ENCODE measurements around the gene LTBP2.

DNA sequence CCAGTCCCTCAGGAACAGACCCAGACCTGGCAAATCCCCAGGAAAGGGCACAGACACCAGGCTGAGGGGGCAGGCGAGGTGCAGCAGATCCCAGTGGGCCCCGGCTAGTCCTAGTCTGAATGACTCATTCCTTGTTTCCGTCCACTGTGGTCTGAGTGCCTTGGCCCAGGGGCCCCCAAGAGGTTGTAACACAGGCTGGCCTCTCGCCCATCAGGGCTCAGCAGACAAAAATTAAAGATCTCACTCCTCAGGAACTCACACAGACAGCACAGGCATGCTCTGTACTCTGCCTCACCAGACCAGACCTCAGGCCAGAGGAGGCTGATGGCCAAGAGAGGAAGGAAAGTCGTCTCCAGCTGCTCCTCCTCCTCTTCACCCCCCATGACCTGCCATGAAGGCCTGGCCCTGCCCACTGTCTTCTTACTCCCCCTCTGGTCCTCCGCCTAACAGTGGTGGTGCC lies 7.7 kb upstream of the LTBP2 start:
- TF ChIP-seq EZH2 (IDR thresholded peaks at IDR 0.05; ENCODE audit: insufficient read depth, poor library complexity, severe bottlenecking) = no peak
- TF ChIP-seq EZH2phosphoT487 (IDR thresholded peaks at IDR 0.05; ENCODE audit: insufficient read depth, low read depth) = no peak
